ENCODE measurements around the gene ZSCAN2. TPM values are rescaled to one million over a fixed set of nuclear protein-coding genes. Genes with fewer than 3 reads are reported as not detected.

Gene ZSCAN2
- total RNA-seq, 4 donors from 2014 or later: 0.45 to 9.5 (median 2.6) TPM

- no peak for TF ChIP-seq POLR2A (IDR thresholded peaks at IDR 0.05)
- Histone ChIP-seq H3K27me3 (no peaks in the 10 kb centered on the region), H3K36me3 (peaks cover 30 to 97% (median 56%) of the 10 kb centered on the region in 3 donors), H3K9me3 (no peaks in the 10 kb centered on the region), H3K4me1 (peaks cover 0 to 35% (median 3%) of the 10 kb centered on the region in 3 donors), H3K4me3 (no peak overlapping the region), H3K27ac (no peak overlapping the region)
- intact Hi-C loops (cut with DNase I): no loop called here
- DNase-seq: no peak
Observed at GRCh38 chr15:84647726-84648125, 46.9 kb downstream of the ZSCAN2 start.

GRCh38 chr15:84648539-84648938, 47.7 kb downstream of the ZSCAN2 start:
- H3K4me3 ChIP-seq: no peak overlapping the region
- no peak for DNase-seq
- H3K4me1 ChIP-seq: peaks cover 8 to 43% (median 10%) of the 10 kb centered on the region in 3 donors
- no peaks in the 10 kb centered on the region for H3K27me3 ChIP-seq
- no peak overlapping the region for H3K27ac ChIP-seq
- no peak for TF ChIP-seq CTCF (IDR thresholded peaks at IDR 0.05)
- H3K36me3 ChIP-seq: peaks cover 30 to 89% (median 54%) of the 10 kb centered on the region in 3 donors
- WGBS, 2 donors: 29 to 52% methylated on average over 2 to 3 of the region's 3 CpGs
- H3K9me3 ChIP-seq: no peaks in the 10 kb centered on the region
- intact Hi-C loops (cut with DNase I): no loop called here

DNA sequence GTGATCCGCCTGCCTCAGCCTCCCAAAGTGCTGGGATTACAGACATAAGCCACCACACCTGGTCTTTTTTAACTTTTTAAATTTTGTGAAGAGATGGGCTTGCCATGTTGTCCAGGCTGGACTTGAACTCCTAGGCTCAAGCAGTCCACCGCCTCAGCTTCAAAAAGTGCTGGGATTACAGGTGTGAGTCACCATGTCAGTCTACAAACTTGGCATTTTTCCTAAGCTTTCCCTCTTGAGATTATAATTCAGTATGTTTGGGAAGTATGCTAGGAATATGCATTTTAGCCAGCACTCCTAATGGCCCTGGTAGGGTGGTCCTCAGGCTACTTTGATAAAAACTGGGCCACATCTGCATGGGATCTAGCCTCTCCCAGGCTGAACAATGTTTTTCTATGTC, 48.9 kb downstream of the ZSCAN2 start:
- intact Hi-C loops (cut with DNase I): no loop called here
- no peak for TF ChIP-seq CTCF (IDR thresholded peaks at IDR 0.05)
- TF ChIP-seq POLR2A (IDR thresholded peaks at IDR 0.05): no peak
- Histone ChIP-seq H3K9me3 (no peaks in the 10 kb centered on the region), H3K27ac (no peak overlapping the region), H3K36me3 (peaks cover 30 to 77% (median 53%) of the 10 kb centered on the region in 3 donors), H3K27me3 (no peaks in the 10 kb centered on the region), H3K4me1 (peaks cover 10 to 47% (median 11%) of the 10 kb centered on the region in 3 donors), H3K4me3 (no peak overlapping the region)
- DNase-seq: no peak
- WGBS, 2 donors: 73 to 84% methylated on average over 2 of the region's 2 CpGs

DNA sequence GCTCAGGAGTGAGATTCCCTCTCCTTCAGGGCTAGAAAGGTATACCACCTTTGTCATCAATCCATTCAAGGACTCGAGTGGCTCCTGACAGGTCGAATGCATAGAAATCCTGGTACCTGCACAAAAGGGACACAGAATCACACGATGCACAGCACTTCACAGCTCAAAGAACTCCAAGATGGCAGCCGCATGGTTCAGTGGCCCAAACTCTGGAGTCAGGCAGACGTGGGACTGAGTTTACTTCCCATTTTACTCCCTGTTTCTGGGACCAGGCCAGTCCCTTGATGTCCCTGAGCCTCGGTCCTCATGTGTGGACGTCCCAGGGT, 52.7 kb downstream of the ZSCAN2 start:
- Histone ChIP-seq H3K27ac (peak overlapping the region; percentile 83 to 92 (median 90)), H3K4me1 (peaks cover 21 to 77% (median 22%) of the 10 kb centered on the region in 3 donors), H3K27me3 (no peaks in the 10 kb centered on the region), H3K9me3 (no peaks in the 10 kb centered on the region), H3K4me3 (peak overlapping the region; percentile 63 to 94 (median 82)), H3K36me3 (peaks cover 6 to 39% (median 22%) of the 10 kb centered on the region in 3 donors)
- TF ChIP-seq CTCF (IDR thresholded peaks at IDR 0.05): no peak
- TF ChIP-seq POLR2A (IDR thresholded peaks at IDR 0.05): no peak
- WGBS, 2 donors: 3 to 8% methylated on average over 4 to 7 of the region's 7 CpGs
- no peak for DNase-seq
- intact Hi-C loops (cut with DNase I): no loop called here

DNA sequence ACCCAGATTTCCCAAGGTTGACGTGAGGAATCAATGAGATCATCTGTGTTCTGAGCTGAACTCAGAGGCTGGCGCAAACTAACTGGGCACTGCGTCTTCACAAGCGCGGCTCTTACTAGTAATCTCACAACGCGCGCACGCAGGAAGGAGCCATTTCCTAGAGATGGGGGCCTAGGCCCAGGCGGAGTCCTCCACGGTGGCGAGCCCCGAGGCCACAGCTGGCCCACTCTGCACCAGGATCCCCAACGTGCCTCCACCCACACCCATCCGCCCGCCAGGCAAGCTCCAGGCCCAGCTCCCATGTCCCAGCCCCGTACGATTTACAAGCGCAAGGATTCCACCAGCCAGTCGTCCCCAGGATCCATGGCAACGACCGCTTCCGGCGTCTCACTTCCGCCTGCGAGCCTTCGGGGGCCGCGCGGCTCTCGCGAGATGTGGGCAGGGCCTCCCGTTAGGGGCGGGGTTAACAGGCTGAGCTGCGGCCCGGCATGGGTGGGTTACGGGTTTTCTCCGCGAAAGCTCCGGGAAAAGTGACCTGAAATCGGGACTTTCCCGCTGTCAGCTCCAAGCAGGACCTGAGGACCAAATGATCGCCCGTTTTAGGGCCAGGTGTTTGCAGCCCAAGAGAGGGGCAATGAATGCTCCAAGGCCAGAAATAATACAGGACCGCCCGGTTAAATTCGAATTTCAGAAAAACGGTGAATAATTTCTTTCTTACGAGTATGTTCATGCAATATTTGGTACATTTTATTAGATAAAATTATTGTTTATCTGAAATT, 53.3 kb downstream of the ZSCAN2 start, which contains the start of gene WDR73:
Gene WDR73 (minus strand): TSS at position 374 of the 779 bp plus-strand sequence. CDS start 9 bp downstream, at position 365.
- TF ChIP-seq POLR2A (IDR thresholded peaks at IDR 0.05) (peak in 2 of 4 donors; percentile 60 to 69), CTCF (IDR thresholded peaks at IDR 0.05) (peak in 1 of 6 experiments; percentile 23)
- intact Hi-C loops (cut with DNase I): no loop called here
- peaks cover 24 to 77% (median 24%) of the 10 kb centered on the region in 3 donors for H3K4me1 ChIP-seq
- DNase-seq: peak; percentile 57
- H3K36me3 ChIP-seq: peaks cover under 1 to 33% (median 16%) of the 10 kb centered on the region in 3 donors
- WGBS, 2 donors: 0 to 2% methylated on average over 21 to 22 of the region's 49 CpGs
- no peaks in the 10 kb centered on the region for H3K27me3 ChIP-seq
- H3K27ac ChIP-seq: peak within 1 kb of the TSS; percentile 83 to 92 (median 90)
- H3K4me3 ChIP-seq: peak within 1 kb of the TSS; percentile 63 to 94 (median 82)
- H3K9me3 ChIP-seq: no peaks in the 10 kb centered on the region
